ENCODE results near the gene RGL3. TPM values are rescaled to one million over a fixed set of nuclear protein-coding genes. Genes with fewer than 3 reads are reported as not detected.
A peak's percentile ranks its signal among the peaks of the same experiment; 100 is the strongest.

Gene RGL3
- total RNA-seq, 2 experiments from 2014 or later = not detected

DNA sequence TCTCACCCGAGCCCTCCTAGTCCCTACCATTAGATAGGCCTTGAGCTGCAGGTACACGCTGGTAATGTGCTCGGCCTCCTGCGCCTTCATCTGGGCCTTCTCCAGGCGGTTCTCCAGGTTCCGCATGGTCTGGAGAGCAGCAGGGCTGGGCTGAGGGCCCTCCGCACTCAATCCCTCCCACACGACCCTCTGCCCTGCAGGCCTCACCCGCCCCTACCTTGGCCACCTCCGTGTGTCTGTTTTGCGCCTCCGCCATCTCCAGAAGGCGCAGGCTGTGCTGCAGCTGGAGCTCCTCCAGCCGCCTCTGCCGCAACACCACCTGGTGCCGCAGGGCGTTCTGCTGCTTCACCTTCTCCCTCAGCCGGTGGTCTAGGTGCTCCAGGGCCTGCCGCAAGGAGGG lies 7.5 kb upstream of the RGL3 start:
- DNase-seq (no peak), ATAC-seq (no peak)
- ChIA-PET POLR2A (no interaction called here), CTCF (interaction anchor here (0.7 kb wide), 1 partner anchor 162 kb away, joined by 3 read pairs; no protein-coding TSS in a partner anchor)
- H3K9me3 Mint-ChIP-seq (ENCODE audit: low read depth) = no peaks in the 10 kb centered on the region
- peaks cover 22% of the 10 kb centered on the region for H3K27me3 Mint-ChIP-seq
- H3K27ac Mint-ChIP-seq = no peak overlapping the region
- H3K4me1 Mint-ChIP-seq = peaks cover 18% of the 10 kb centered on the region
- no peak overlapping the region for H3K4me3 Mint-ChIP-seq
- H3K36me3 Mint-ChIP-seq (ENCODE audit: low read depth) = no peaks in the 10 kb centered on the region
- intact Hi-C loops (cut with DNase I, micrococcal nuclease) = no loop called here

DNA sequence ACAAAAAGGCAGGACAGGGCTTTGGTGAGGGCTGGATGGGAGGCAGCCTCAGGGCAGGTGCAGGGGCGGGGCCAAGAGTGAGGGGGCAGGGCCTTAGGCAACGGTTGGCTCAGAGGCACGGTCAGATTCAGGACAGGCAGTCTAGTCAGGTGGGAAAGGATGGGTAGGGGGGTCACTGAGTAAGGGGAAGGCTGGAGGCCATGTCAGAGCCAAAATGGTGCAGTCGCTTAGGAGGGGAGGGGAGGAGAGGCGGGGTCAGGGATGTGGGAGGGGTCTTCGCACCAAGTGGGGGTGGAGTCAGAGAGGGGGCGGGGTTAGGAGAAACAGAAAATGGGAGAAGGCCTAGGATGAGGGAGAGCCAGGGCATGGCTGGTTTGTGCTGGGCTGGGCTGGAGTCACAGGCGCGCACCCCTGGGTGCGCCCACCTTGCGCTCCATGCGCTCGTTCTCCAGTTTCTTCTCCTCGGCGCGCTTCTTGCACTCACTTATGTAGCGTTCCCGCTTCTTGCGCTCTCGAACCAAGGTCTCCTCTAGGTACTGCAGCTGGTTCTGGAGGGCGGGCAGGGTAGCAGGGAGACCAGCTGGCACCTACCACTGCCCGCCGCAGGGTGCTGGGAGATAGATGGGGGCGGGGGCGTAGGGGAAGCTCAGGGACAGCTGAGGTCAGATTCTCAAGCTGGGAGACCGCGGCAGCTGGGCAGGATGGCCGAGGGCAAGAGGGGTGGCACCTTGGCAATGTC lies 6.8 kb upstream of the RGL3 start:
- H3K4me1 Mint-ChIP-seq = peaks cover 26% of the 10 kb centered on the region
- no peak overlapping the region for H3K27ac Mint-ChIP-seq
- intact Hi-C loops (cut with DNase I, micrococcal nuclease) = no loop called here
- CTCF ChIA-PET = interaction anchor here (0.7 kb wide), 1 partner anchor 161 kb away, joined by 3 read pairs; no protein-coding TSS in a partner anchor
- DNase-seq (peak; percentile 41), ATAC-seq (no peak)
- POLR2A ChIA-PET = no interaction called here
- no peaks in the 10 kb centered on the region for H3K9me3 Mint-ChIP-seq (ENCODE audit: low read depth)
- no peak overlapping the region for H3K4me3 Mint-ChIP-seq
- peaks cover 30% of the 10 kb centered on the region for H3K27me3 Mint-ChIP-seq
- H3K36me3 Mint-ChIP-seq (ENCODE audit: low read depth) = no peaks in the 10 kb centered on the region

DNA sequence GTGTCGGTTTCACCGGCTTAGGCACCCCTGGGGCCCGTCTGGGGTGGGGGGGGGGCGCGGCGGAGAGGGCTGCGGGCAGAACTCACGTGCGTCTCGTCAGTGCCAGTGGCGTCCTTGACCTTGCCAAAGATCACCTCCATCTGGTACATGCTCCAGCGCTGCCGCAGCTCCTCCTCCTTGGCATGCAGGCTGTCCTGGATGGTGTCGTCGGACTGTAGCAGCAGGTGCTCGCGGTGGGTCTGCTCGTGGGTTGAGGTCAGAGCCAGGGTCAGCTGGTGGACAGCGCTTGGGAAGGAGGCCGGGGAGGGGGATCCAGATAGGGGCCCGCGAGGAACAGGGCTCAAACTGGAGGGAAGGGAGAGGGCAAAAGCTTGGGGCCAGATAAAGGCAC lies 4.7 kb upstream of the RGL3 start:
- intact Hi-C loops (cut with DNase I, micrococcal nuclease) = loop anchor here in 1 of 2 experiments (5.0 kb wide), 1 partner anchor 41 kb away; the partner anchor contains the start of gene EPOR
- peaks cover 31% of the 10 kb centered on the region for H3K4me1 Mint-ChIP-seq
- no peaks in the 10 kb centered on the region for H3K9me3 Mint-ChIP-seq (ENCODE audit: low read depth)
- DNase-seq (no peak), ATAC-seq (no peak)
- POLR2A ChIA-PET = no interaction called here
- no peaks in the 10 kb centered on the region for H3K36me3 Mint-ChIP-seq (ENCODE audit: low read depth)
- no peak overlapping the region for H3K4me3 Mint-ChIP-seq
- CTCF ChIA-PET = interaction anchor here (0.7 to 3.4 kb wide), 2 partner anchors 12 to 42 kb away, joined by 5 to 24 read pairs; partner anchors contain the start of genes EPOR and PRKCSH
- H3K27me3 Mint-ChIP-seq = peaks cover 45% of the 10 kb centered on the region
- H3K27ac Mint-ChIP-seq = no peak overlapping the region

DNA sequence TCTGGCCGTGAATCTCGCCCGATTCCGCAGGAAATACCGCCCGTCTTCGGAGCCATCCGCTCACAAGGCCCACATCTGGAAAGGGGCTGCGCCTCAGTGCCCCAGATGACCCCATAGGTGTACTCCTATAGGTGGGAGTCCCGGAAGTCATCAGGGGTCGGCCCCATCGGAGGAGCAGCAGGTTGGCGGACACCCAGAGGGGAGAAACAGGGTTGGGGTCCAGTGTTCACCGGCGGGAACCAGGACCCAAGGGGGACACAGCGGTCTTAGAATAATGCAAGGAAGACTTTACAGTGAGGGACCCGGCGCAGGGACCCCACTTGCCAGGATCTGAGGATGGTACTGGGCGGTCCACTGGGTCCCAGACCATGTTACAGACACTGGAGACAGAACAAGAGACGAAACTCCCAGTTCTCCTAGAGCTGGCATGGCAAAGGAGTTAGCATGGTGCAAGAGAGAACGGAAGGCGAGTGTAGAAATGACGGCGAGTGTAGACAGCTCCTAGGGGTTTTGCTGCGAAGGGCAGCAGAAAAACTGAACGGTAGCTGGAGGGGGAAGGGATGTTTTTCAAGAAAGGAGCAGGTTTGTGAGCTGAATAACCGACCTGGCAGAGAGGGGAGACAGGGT lies 4.2 kb upstream of the RGL3 start:
- POLR2A ChIA-PET = interaction anchor here (0.6 kb wide), 1 partner anchor 11 kb away, joined by 3 read pairs; the partner anchor contains the start of gene ODAD3
- Mint-ChIP-seq H3K4me3 (no peak overlapping the region), H3K27me3 (peaks cover 50% of the 10 kb centered on the region), H3K4me1 (peaks cover 31% of the 10 kb centered on the region), H3K36me3 (ENCODE audit: low read depth) (no peaks in the 10 kb centered on the region), H3K9me3 (ENCODE audit: low read depth) (no peaks in the 10 kb centered on the region), H3K27ac (no peak overlapping the region)
- DNase-seq (no peak), ATAC-seq (no peak)
- CTCF ChIA-PET = interaction anchor here (0.7 to 3.7 kb wide), 4 partner anchors 11 to 48 kb away, joined by 4 to 27 read pairs (median 14); partner anchors contain the start of genes EPOR, ODAD3, PRKCSH and SWSAP1
- intact Hi-C loops (cut with DNase I, micrococcal nuclease) = loop anchor here in 1 of 2 experiments (5.0 kb wide), 1 partner anchor 41 kb away; the partner anchor contains the start of gene EPOR

DNA sequence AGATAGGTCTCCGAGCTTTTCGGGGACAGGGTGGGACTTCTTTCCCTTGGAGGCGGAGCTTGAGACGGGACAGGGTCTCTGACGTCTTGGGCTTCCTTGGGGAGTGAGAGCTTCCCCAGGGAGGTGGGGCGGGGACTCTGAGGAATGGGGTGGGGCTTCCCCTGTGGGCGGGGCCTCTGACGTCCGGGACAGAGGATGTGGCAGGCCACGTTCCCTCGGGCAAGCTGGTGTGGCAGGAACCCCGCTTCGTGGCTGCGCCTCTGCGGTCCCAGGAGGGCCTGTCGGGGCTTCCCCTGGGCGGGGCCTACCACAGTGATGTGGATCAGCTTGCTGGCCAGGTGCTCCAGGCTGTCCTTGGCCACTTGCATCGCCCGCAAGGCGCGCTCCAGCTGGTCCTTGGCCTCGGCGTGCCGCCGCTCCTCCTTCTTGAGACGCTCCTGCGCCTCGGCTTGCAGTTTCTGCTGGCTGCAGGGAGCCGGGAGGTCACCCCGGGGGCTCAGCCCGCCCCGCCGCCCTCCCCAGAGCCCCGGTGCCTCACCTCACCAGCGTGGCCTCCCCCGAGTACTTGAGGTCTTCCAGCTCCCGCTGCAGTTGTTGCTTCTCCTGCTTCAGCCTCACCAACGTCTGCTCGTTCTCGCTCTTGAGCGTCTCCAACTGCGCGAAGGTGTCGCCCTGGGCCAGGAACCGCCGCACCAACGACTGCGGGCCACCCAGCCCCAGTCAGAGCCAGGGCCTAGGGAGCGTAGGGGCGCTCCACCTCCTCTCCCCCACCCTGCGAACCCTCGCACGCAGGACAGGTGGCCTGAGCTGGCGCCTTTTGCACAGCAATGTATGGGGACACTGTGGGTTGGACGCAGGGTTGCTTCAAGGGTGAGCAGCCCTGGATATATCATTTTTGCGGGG lies 3.3 kb upstream of the RGL3 start:
- H3K9me3 Mint-ChIP-seq (ENCODE audit: low read depth) = no peaks in the 10 kb centered on the region
- CTCF ChIA-PET = interaction anchor here (0.8 to 3.7 kb wide), 5 partner anchors 12 to 266 kb away, joined by 3 to 27 read pairs (median 4); partner anchors contain the start of genes EPOR, ODAD3, PRKCSH and SPC24
- H3K27ac Mint-ChIP-seq = no peak overlapping the region
- H3K4me1 Mint-ChIP-seq = peaks cover 31% of the 10 kb centered on the region
- DNase-seq = peak; percentile 82
- ATAC-seq = peak; percentile 78
- no peaks in the 10 kb centered on the region for H3K36me3 Mint-ChIP-seq (ENCODE audit: low read depth)
- H3K27me3 Mint-ChIP-seq = peaks cover 54% of the 10 kb centered on the region
- POLR2A ChIA-PET = interaction anchor here (0.6 to 1.3 kb wide), 3 partner anchors 12 to 48 kb away, joined by 3 to 4 read pairs (median 3); partner anchors contain the start of genes ODAD3 and SWSAP1
- peak overlapping the region; percentile 52 for H3K4me3 Mint-ChIP-seq
- intact Hi-C loops (cut with DNase I, micrococcal nuclease) = loop anchor here (1.0 to 5.0 kb wide), 2 partner anchors 40 to 60 kb away; partner anchors contain the start of gene EPOR (in 1 of the 2)

DNA sequence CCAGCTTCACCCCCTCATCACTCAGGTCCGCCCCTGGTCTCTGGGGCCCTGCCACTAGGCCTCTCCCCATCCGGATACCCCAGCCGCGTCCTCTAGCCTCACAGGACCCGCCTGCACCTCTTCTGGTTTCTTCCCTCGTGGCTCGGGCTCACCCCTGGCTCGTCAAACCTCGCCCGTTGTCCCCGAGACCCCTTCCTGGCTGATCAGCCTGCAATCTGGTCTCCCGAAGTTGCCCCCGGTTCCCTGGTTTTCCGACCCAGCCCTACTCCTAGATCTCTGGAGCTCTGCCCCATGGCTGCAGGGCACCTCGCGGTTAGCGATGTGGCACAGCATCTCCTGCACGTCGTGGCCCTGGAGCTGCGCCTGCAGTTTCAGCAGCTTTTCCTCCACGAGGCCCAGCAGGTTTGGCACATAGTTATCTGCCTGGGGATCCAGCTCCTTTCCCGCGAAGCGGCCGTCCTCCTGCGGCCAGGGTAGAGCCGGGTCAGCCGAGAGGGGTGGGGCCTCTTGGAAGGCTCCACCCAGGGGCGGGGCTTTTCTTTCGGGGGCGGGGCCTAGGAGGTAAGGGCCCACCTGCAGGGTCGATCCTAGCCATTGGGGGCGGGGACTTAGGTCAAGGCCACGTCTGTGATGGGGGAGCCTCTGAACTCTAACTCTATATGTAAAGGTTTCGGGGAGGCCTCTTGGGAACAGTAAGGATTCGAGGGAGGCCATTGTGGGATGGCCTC lies 2.4 kb upstream of the RGL3 start:
- POLR2A ChIA-PET = interaction anchor here (0.6 to 1.3 kb wide), 3 partner anchors 40 to 61 kb away, joined by 3 to 4 read pairs (median 3); partner anchors contain the start of gene SWSAP1

DNA sequence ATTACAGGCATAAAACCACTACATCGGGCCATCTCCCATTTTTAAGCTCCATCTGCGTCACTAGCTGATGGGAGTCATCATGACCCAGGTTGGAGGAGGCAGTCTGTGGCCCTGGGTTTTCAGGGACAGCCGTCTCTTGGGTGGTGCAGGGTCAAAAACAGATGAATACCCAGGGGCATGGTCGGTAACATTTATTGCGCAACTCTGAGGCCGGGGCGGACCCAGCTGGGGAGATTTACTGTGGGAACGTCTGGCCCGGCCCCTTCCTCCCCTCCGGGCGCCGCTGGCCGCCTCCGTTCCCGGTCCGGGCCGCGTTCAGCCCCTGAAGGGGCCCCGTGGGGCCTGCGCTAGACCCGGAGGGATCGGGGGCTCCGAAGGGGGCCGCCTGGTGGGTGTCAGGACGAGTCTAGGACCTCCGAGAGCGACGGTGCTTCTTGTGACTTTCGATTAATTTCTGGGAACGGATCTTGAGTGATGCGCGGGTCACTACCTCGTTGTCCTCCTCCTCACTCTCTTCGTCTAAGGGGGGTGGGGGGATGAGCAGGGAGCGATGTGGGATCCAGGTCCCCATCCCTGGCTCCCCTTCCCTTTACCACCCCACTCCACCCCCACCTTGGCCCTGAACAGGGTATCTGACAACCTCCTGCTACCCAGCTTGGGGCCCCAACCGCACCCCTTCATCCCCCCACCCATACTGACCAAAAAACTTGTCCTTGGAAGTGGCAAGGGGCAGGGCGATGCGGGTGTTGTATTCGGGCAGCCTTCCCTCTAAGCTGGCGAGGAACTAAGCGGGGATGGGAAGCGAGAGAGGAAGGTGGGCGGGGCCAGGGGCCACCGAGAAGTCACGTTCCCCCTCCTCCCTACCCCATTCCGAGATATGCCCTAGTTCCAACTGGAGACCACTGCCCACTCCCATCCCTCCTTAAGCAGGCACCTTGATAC lies 1.6 kb upstream of the RGL3 start:
- CTCF ChIA-PET = interaction anchor here (0.5 to 3.7 kb wide), 9 partner anchors 14 to 295 kb away, joined by 3 to 27 read pairs (median 4); partner anchors contain the start of genes EPOR, ODAD3 and PRKCSH
- DNase-seq (peak; percentile 28), ATAC-seq (no peak)
- H3K4me1 Mint-ChIP-seq = peaks cover 31% of the 10 kb centered on the region
- POLR2A ChIA-PET = interaction anchor here (0.6 to 0.9 kb wide), 2 partner anchors 46 to 1040 kb away, joined by 4 to 5 read pairs; partner anchors contain the start of genes SWSAP1 and TYK2
- H3K36me3 Mint-ChIP-seq (ENCODE audit: low read depth) = no peaks in the 10 kb centered on the region
- peak overlapping the region; percentile 52 for H3K4me3 Mint-ChIP-seq
- no peaks in the 10 kb centered on the region for H3K9me3 Mint-ChIP-seq (ENCODE audit: low read depth)
- intact Hi-C loops (cut with DNase I, micrococcal nuclease) = loop anchor here (1.0 to 5.0 kb wide), 2 partner anchors 38 to 39 kb away; partner anchors contain the start of gene EPOR (in 1 of the 2)
- no peak overlapping the region for H3K27ac Mint-ChIP-seq
- peaks cover 61% of the 10 kb centered on the region for H3K27me3 Mint-ChIP-seq

More for the DNA sequence above, 2.4 kb upstream of the RGL3 start:
- H3K4me1 Mint-ChIP-seq = peaks cover 31% of the 10 kb centered on the region
- no peak overlapping the region for H3K27ac Mint-ChIP-seq
- H3K36me3 Mint-ChIP-seq (ENCODE audit: low read depth) = no peaks in the 10 kb centered on the region
- intact Hi-C loops (cut with DNase I, micrococcal nuclease) = loop anchor here (1.0 to 5.0 kb wide), 3 partner anchors 39 to 61 kb away; partner anchors contain the start of gene EPOR (in 1 of the 2)
- CTCF ChIA-PET = interaction anchor here (0.5 to 3.7 kb wide), 8 partner anchors 13 to 266 kb away, joined by 3 to 27 read pairs (median 4); partner anchors contain the start of genes EPOR, ODAD3, PRKCSH and SPC24
- peak overlapping the region; percentile 52 for H3K4me3 Mint-ChIP-seq
- H3K27me3 Mint-ChIP-seq = peaks cover 57% of the 10 kb centered on the region
- DNase-seq = peak; percentile 70
- no peaks in the 10 kb centered on the region for H3K9me3 Mint-ChIP-seq (ENCODE audit: low read depth)
- ATAC-seq = peak; percentile 74

DNA sequence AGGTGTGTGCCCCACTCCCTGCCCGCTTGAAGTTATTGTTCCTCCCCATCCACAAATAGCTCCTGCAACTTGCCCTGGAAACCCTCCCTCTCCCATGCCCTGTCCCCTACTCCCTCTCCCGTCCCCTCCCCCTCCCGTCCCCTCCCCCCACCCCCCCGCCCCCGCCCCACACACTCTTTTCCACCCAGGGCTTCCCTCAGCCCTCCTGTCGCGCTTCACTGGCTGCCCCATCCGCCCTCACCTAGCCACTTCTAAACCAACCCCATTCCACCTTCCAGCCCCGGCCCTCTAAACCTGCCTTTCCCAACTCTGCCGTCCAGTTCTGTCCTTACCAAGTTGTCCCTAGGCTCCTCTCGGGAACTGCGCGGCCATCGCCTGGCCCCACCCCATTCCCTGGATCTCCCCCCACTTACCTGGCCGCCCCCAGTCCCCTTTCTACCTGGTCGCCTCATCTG lies 993 bp downstream of the RGL3 start:
- peaks cover 27% of the 10 kb centered on the region for H3K4me1 Mint-ChIP-seq
- H3K27ac Mint-ChIP-seq = no peak overlapping the region
- H3K4me3 Mint-ChIP-seq = no peak overlapping the region
- DNase-seq (no peak), ATAC-seq (no peak)
- H3K36me3 Mint-ChIP-seq (ENCODE audit: low read depth) = no peaks in the 10 kb centered on the region
- ChIA-PET POLR2A (no interaction called here), CTCF (interaction anchor here (0.6 to 1.5 kb wide), 3 partner anchors 37 to 164 kb away, joined by 3 to 5 read pairs (median 3); partner anchors contain the start of gene TSPAN16)
- peaks cover 51% of the 10 kb centered on the region for H3K27me3 Mint-ChIP-seq
- no peaks in the 10 kb centered on the region for H3K9me3 Mint-ChIP-seq (ENCODE audit: low read depth)
- intact Hi-C loops (cut with DNase I, micrococcal nuclease) = no loop called here

DNA sequence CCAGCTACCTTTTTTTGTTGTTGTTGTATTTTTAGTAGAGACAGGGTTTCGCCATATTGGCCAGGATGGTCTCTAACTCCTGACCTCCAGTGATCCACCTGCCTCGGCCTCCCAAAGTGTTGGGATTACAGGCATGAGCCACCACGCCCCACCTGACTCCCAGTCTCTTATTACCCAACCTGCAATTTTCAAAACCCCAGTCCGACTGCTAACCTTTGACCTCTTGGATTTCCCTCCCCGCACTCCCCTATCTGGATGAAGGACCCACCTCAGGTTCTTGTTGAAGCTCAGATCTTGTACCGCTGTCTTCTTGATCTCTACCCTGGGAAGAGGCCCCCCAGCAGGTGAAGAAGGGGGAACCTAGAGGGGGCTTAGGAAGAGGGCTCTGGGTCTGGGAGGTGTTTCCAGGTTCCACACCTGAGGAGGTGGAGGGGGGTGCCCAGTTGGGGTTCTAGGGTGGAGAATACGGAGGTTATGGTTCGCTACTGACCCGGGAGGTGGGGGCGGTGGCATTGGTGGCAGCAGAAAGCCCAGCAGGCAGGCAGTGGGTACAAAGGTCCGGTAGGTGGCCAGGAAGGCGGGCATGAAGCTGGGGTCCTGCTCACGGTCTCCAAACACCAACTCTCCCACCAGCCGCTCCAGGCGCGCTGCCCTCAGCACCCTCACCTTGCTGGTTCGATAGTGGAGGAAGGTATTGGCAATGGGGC lies 2.6 kb downstream of the RGL3 start:
- ChIA-PET CTCF (interaction anchor here (0.6 to 2.5 kb wide), 2 partner anchors 10 to 14 kb away, joined by 3 to 7 read pairs; no protein-coding TSS in a partner anchor), POLR2A (no interaction called here)
- ATAC-seq (no peak), DNase-seq (no peak)
- Mint-ChIP-seq H3K9me3 (ENCODE audit: low read depth) (no peaks in the 10 kb centered on the region), H3K27ac (no peak overlapping the region), H3K27me3 (peaks cover 37% of the 10 kb centered on the region), H3K36me3 (ENCODE audit: low read depth) (no peaks in the 10 kb centered on the region), H3K4me1 (peaks cover 12% of the 10 kb centered on the region), H3K4me3 (no peak overlapping the region)
- intact Hi-C loops (cut with DNase I, micrococcal nuclease) = no loop called here

Data from activated CD4-positive, alpha-beta T cell treated with anti-CD3 and anti-CD28 coated beads for 36 hours (primary cell).